ENCODE data around the gene ARHGAP45.

Gene ARHGAP45

GRCh38 chr19:1087813-1088415 lies 20.9 kb downstream of the ARHGAP45 start:
- peak; percentile 28 for DNase-seq

- no peak for DNase-seq
Observed at GRCh38 chr19:1088416-1089010, 21.5 kb downstream of the ARHGAP45 start.

- no peak for DNase-seq
Observed at GRCh38 chr19:1089126-1089771, 22.3 kb downstream of the ARHGAP45 start.

- DNase-seq, result peak; percentile 6
Observed at GRCh38 chr19:1089891-1090290, 22.9 kb downstream of the ARHGAP45 start.

GRCh38 chr19:1090731-1091543 lies 24.0 kb downstream of the ARHGAP45 start:
- DNase-seq, result peak; percentile 16

GRCh38 chr19:1091544-1092175 lies 24.7 kb downstream of the ARHGAP45 start:
- no peak for DNase-seq

GRCh38 chr19:1093330-1093729 lies 26.4 kb downstream of the ARHGAP45 start:
- no peak for DNase-seq

- no peak for DNase-seq
Observed at GRCh38 chr19:1093811-1094553, 27.0 kb downstream of the ARHGAP45 start.

GRCh38 chr19:1094655-1094977 lies 27.6 kb downstream of the ARHGAP45 start:
- DNase-seq, result no peak

GRCh38 chr19:1094978-1095701 lies 28.2 kb downstream of the ARHGAP45 start, which contains the start of gene POLR2E:
POLR2E (minus strand) TSS chr19:1095375; CDS start chr19:1095315, 60 bp downstream.
- peak; percentile 97 for DNase-seq

- no peak for DNase-seq
Observed at GRCh38 chr19:1097810-1098176, 30.8 kb downstream of the ARHGAP45 start.

- DNase-seq, result no peak
Observed at GRCh38 chr19:1098177-1099051, 31.4 kb downstream of the ARHGAP45 start.

GRCh38 chr19:1101337-1101698 lies 34.4 kb downstream of the ARHGAP45 start:
- DNase-seq, result no peak

- peak; percentile 84 for DNase-seq
Observed at GRCh38 chr19:1102407-1103131, 35.6 kb downstream of the ARHGAP45 start.

- no peak for DNase-seq
Observed at GRCh38 chr19:1103132-1103707, 36.3 kb downstream of the ARHGAP45 start.

- DNase-seq, result peak; percentile 98
Observed at GRCh38 chr19:1103708-1104310, 36.8 kb downstream of the ARHGAP45 start, which contains the start of gene GPX4. GPX4 (plus strand) TSS chr19:1103994; CDS start chr19:1104044, 50 bp downstream.

GRCh38 chr19:1104311-1105007 lies 37.5 kb downstream of the ARHGAP45 start:
- DNase-seq, result peak; percentile 79

Measured in activated naive CD4-positive, alpha-beta T cell treated with Interleukin-2 at 50 U/mL for 16 hours (primary cell).